Neuronal stem cell (in vitro differentiated cells): ENCODE measurements around the gene ERV3-1. TPM values are rescaled to one million over a fixed set of nuclear protein-coding genes. Genes with fewer than 3 reads are reported as not detected.
"Not testable (repeated sequence)": the region's sequence is repeated elsewhere in the genome, so short reads cannot be mapped to it uniquely, and the experiment has no call there.

Experiments used
- DNase-seq: peaks from one replicate; pipeline ENCODE4 v3.0.0-alpha.2; 2013; ENCODE audit warnings: low spot score
- H2AFZ ChIP-seq: one replicate; pipeline ENCODE4 v1.6.1; 2013; ENCODE audit warnings: mild to moderate bottlenecking, low read length, inconsistent platforms
- H2AK5ac ChIP-seq: 2 replicates; pipeline ENCODE4 v1.6.1; 2013; ENCODE audit warnings: low read depth, mild to moderate bottlenecking, inconsistent platforms, low read length, moderate library complexity, mixed read lengths
- H2BK120ac ChIP-seq: 2 replicates; pipeline ENCODE4 v1.6.1; 2013; ENCODE audit warnings: low read depth, mild to moderate bottlenecking, inconsistent platforms, low read length, moderate library complexity, mixed read lengths
- H2BK12ac ChIP-seq: one replicate; pipeline ENCODE4 v1.6.1; 2013; ENCODE audit warnings: low read length, inconsistent platforms
- H2BK15ac ChIP-seq: 2 replicates; pipeline ENCODE4 v1.6.1; 2013; ENCODE audit warnings: mild to moderate bottlenecking, low read length, inconsistent platforms, mixed read lengths
- H2BK5ac ChIP-seq: one replicate; pipeline ENCODE4 v1.6.1; 2013; ENCODE audit warnings: inconsistent platforms, mild to moderate bottlenecking, low read length, moderate library complexity
- H3K14ac ChIP-seq: one replicate; pipeline ENCODE4 v1.6.1; 2013; ENCODE audit warnings: low read length, inconsistent platforms
- H3K18ac ChIP-seq: 2 replicates; pipeline ENCODE4 v1.6.1; 2013; ENCODE audit warnings: low read length, inconsistent platforms
- H3K23ac ChIP-seq: 2 replicates; pipeline ENCODE4 v1.6.1; 2013; ENCODE audit warnings: low read depth, mild to moderate bottlenecking, mixed read lengths, low read length, inconsistent platforms; ENCODE audit not compliant: poor library complexity
- H3K27ac ChIP-seq: replicated peaks from 3 replicates; pipeline ENCODE4 v1.5.1; 2013; ENCODE audit warnings: low read length, inconsistent platforms
- H3K27me3 ChIP-seq, 3 experiments: 2 replicates each; pipeline ENCODE4 v1.6.1; 2013; ENCODE audit warnings: low read length in 3 of 3, mild to moderate bottlenecking in 2 of 3, inconsistent platforms in 1 of 3, low read depth in 1 of 3, mixed read lengths in 1 of 3, moderate library complexity in 1 of 3; ENCODE audit not compliant: control insufficient read depth in 3 of 3, insufficient read depth in 3 of 3
- H3K36me3 ChIP-seq, 2 donors: replicated peaks in 1 of 2; 2 replicates each; pipeline ENCODE4 v1.6.1; 2013; ENCODE audit warnings: low read length in 2 of 2; ENCODE audit not compliant: control insufficient read depth in 2 of 2, insufficient read depth in 2 of 2
- H3K4ac ChIP-seq: 2 replicates; pipeline ENCODE4 v1.6.1; 2013; ENCODE audit warnings: inconsistent platforms, mild to moderate bottlenecking, low read length, moderate library complexity
- H3K4me1 ChIP-seq, 2 donors: 1 replicate in 1 of 2; 2 replicates in 1 of 2; pipeline ENCODE4 v1.6.1; 2013; ENCODE audit warnings: low read length in 2 of 2, low read depth in 1 of 2; ENCODE audit not compliant: control insufficient read depth in 2 of 2, insufficient read depth in 1 of 2
- H3K4me2 ChIP-seq: one replicate; pipeline ENCODE4 v1.6.1; 2013; ENCODE audit warnings: mild to moderate bottlenecking, low read length, inconsistent platforms; ENCODE audit not compliant: insufficient read depth, poor library complexity, severe bottlenecking
- H3K4me3 ChIP-seq, 2 donors: 2 replicates each; pipeline ENCODE4 v1.5.1; 2013; ENCODE audit warnings: low read length in 2 of 2, mild to moderate bottlenecking in 2 of 2, inconsistent platforms in 1 of 2, moderate library complexity in 1 of 2
- H3K79me1 ChIP-seq: one replicate; pipeline ENCODE4 v1.6.1; 2013; ENCODE audit warnings: low read depth, mild to moderate bottlenecking, inconsistent platforms, low read length, moderate library complexity
- H3K9ac ChIP-seq: one replicate; pipeline ENCODE4 v1.6.1; 2013; ENCODE audit warnings: mild to moderate bottlenecking, low read depth, low read length, inconsistent platforms; ENCODE audit not compliant: poor library complexity
- H3K9me3 ChIP-seq, 2 donors: replicated peaks in 1 of 2; 2 replicates each; pipeline versions ENCODE3 to v1.6.1; 2013; ENCODE audit warnings: low read length in 2 of 2, mild to moderate bottlenecking in 2 of 2, inconsistent platforms in 1 of 2, low read depth in 1 of 2, mixed read lengths in 1 of 2, moderate library complexity in 1 of 2; ENCODE audit not compliant: control insufficient read depth in 2 of 2, insufficient read depth in 1 of 2
- H4K8ac ChIP-seq: one replicate; pipeline ENCODE4 v1.6.1; 2013; ENCODE audit warnings: low read depth, mild to moderate bottlenecking, inconsistent platforms, low read length, moderate library complexity
- H4K91ac ChIP-seq: one replicate; pipeline ENCODE4 v1.6.1; 2013; ENCODE audit warnings: low read length, low read depth, mild to moderate bottlenecking, inconsistent platforms; ENCODE audit not compliant: poor library complexity
- WGBS, 2 donors: extraction: QIAGEN DNeasy Blood & Tissue Kit; methylation state at CpG; one replicate each; pipeline ENCODE4 v1.1.7; 2013; ENCODE audit warnings: missing lambda C conversion rate in 2 of 2, mixed read lengths in 1 of 2; ENCODE audit not compliant: insufficient read length in 2 of 2, insufficient replicate concordance in 1 of 2; ENCODE audit errors: extremely low coverage in 2 of 2; 5-methylcytosine and 5-hydroxymethylcytosine counted together
- polyA plus RNA-seq, 2 experiments: library from polyadenylated mRNA; stranded (reverse); fragments of 200-250 nt; gene quantifications; one replicate each; pipeline ENCODE4 v1.2.3, GENCODE V29; 2013

Gene ERV3-1, protein sequence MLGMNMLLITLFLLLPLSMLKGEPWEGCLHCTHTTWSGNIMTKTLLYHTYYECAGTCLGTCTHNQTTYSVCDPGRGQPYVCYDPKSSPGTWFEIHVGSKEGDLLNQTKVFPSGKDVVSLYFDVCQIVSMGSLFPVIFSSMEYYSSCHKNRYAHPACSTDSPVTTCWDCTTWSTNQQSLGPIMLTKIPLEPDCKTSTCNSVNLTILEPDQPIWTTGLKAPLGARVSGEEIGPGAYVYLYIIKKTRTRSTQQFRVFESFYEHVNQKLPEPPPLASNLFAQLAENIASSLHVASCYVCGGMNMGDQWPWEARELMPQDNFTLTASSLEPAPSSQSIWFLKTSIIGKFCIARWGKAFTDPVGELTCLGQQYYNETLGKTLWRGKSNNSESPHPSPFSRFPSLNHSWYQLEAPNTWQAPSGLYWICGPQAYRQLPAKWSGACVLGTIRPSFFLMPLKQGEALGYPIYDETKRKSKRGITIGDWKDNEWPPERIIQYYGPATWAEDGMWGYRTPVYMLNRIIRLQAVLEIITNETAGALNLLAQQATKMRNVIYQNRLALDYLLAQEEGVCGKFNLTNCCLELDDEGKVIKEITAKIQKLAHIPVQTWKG
- polyA plus RNA-seq (2013, experiment 1 of 2): 18.6 TPM
- 19.3 TPM for polyA plus RNA-seq (2013, experiment 2 of 2)

DNA sequence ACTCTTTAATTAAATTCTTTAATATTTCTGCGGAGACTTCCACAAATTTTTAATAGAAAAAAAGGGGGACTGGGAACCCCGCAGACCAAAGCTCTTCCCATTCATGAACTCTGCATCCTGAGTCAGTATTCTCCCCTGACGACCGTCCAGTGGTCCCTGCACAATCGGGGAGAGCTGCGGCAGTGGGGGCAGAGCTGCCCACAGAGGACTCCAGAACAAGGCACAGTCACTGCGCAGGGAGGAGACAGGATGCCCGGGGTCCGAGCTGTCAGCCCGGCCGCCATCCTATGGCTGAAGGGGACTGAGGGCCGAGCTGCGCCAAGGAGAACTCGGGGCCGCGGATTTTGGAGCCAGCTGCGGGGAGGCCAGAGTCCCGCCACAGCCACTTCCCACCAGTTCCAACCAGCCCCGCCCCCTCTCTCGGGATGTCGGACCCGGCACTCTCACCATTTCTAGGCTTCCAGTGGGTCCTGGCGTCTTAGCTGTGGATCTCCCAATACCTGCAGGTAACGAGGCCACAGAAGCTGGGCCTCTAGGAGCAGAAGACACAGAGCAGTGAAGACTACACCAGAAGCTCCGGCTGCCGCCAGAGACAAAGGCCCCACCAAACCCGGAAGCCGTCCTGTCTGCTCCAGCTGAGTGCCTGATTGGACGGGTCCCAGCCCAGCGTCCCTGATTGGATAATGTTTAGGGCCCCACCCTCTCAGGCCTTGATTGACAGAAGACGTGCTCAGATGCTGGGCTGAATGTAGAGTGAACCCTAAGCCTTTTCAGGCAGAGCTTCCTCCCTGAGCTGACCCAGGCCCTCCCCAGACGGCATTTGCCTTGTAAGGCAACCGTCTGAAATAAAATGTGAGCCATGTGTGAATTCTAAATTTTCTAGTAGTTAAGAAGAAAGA lies at the start of gene ERV3-1:
ERV3-1 (minus strand) TSS at position 594 of the 899 bp plus-strand sequence. CDS start 13,661 bp downstream, outside the sequence.
- H2BK5ac ChIP-seq: peak within 1 kb of the TSS; percentile 53
- H3K18ac ChIP-seq: peak within 1 kb of the TSS; percentile 94
- peak within 1 kb of the TSS; percentile 84 for H3K27ac ChIP-seq
- H2BK120ac ChIP-seq: no peak within 1 kb of the TSS
- H3K4me2 ChIP-seq: peak within 1 kb of the TSS; percentile 57
- H3K23ac ChIP-seq: peak within 1 kb of the TSS; percentile 87
- peak within 1 kb of the TSS; percentile 75 to 94 for H3K4me3 ChIP-seq
- H3K14ac ChIP-seq: peak within 1 kb of the TSS; percentile 56
- no peak within 1 kb of the TSS for H3K4ac ChIP-seq
- no peak within 1 kb of the TSS for H2BK15ac ChIP-seq
- peak; percentile 91 for DNase-seq
- no peaks in the 10 kb centered on the region for H3K27me3 ChIP-seq
- H3K4me1 ChIP-seq: peaks cover 2 to 3% of the 10 kb centered on the region in 2 donors
- H2AFZ ChIP-seq: peak within 1 kb of the TSS; percentile 90
- H4K8ac ChIP-seq: no peak within 1 kb of the TSS
- peaks cover 2% of the 10 kb centered on the region for H3K79me1 ChIP-seq
- no peak within 1 kb of the TSS for H2AK5ac ChIP-seq
- H4K91ac ChIP-seq: no peak within 1 kb of the TSS
- peaks cover 6 to 38% of the 10 kb centered on the region in 2 donors for H3K9me3 ChIP-seq
- H3K36me3 ChIP-seq: peaks cover 6 to 38% of the 10 kb centered on the region in 2 donors
- WGBS, 2 donors: no CpG with 5 or more reads among the region's 33 CpGs
- H3K9ac ChIP-seq: peak within 1 kb of the TSS; percentile 95
- no peak within 1 kb of the TSS for H2BK12ac ChIP-seq

DNA sequence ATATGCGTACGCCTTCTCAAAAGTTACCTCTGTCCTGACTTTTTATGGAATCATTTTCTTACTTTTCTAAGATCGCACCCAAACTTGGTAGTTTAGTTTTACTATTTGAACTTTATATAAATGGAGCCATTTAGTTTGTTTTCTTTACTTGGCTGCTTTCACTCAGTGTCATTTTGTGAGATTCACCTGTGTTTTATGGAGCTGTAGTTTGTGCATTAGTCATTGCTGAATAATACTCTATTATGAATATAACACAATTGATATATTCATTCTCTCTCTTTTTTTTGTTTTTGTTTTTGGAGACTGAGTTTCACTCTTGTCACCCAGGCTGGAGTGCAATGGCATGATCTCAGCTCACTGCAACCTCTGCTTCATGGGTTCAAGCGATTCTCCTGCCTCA lies 49.3 kb upstream of the ERV3-1 start:
- H3K9ac ChIP-seq, H2AK5ac ChIP-seq, H3K9me3 ChIP-seq, H3K23ac ChIP-seq, H3K79me1 ChIP-seq, H2BK12ac ChIP-seq, H3K27ac ChIP-seq, H3K18ac ChIP-seq, H3K4ac ChIP-seq, H3K4me1 ChIP-seq, DNase-seq, H2BK15ac ChIP-seq, H2BK5ac ChIP-seq, H4K91ac ChIP-seq, H3K4me2 ChIP-seq, H2AFZ ChIP-seq, H3K4me3 ChIP-seq, H4K8ac ChIP-seq, H3K14ac ChIP-seq, H2BK120ac ChIP-seq, H3K27me3 ChIP-seq: not testable (repeated sequence)
- H3K36me3 ChIP-seq: peaks cover 0 to 12% of the 10 kb centered on the region in 2 donors
- no CpG with 5 or more reads among the region's 4 CpGs for WGBS, 2 donors

DNA sequence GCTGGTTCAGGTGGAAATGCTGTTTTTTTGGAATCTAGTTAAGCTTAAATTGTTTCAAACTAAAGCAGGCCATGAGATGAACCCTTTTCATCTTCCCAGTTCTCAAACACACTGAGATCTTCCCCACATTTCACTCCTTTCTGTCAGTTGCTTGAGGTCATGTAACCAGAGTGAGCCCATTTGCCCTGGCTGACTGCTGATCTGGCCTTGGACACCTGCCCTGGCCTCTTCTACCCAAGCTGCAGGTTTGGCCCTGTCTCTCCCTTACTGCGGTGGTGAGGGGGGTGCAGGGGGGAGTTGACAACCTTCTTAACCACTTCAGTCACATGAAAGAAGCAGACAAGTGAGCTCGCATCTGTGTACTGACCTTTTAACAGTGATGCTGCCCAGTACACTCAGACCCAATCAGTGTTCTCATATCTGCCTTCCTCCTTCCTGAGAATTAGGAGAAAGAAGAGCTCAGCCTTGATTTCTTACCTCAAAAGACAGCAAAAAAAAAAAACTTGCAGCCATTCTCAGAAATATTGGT lies 48.0 kb upstream of the ERV3-1 start:
- H2BK15ac ChIP-seq, H3K79me1 ChIP-seq, H2AFZ ChIP-seq, H3K14ac ChIP-seq, H2AK5ac ChIP-seq, H4K8ac ChIP-seq, H2BK5ac ChIP-seq, DNase-seq, H3K18ac ChIP-seq, H3K23ac ChIP-seq, H3K4me1 ChIP-seq, H3K9ac ChIP-seq, H2BK12ac ChIP-seq, H3K27ac ChIP-seq, H3K4ac ChIP-seq, H3K4me3 ChIP-seq, H3K4me2 ChIP-seq, H4K91ac ChIP-seq, H3K9me3 ChIP-seq, H3K27me3 ChIP-seq, H2BK120ac ChIP-seq: not testable (repeated sequence)
- WGBS, 2 donors: no CpG with 5 or more reads among the region's 2 CpGs
- H3K36me3 ChIP-seq: peaks cover 0 to 12% of the 10 kb centered on the region in 2 donors
